GM06990 (cell line): Measurements from ENCODE around the gene CERS6.

Experiments
- DNase-seq: peaks from one replicate; pipeline ENCODE4 v3.0.0-alpha.2; 2011; ENCODE audit not compliant: insufficient read length; ENCODE audit errors: extremely low read depth
- H3K27me3 ChIP-seq: replicated peaks from 2 replicates; pipeline ENCODE4 v1.6.0; 2011; ENCODE audit warnings: low read length; ENCODE audit not compliant: control insufficient read depth, insufficient read depth
- H3K36me3 ChIP-seq: 2 replicates; pipeline ENCODE4 v1.5.1; 2011; ENCODE audit warnings: low read length; ENCODE audit not compliant: control insufficient read depth, insufficient read depth
- H3K4me3 ChIP-seq: replicated peaks from 2 replicates; pipeline ENCODE4 v1.5.1; 2011; ENCODE audit warnings: low read depth, mild to moderate bottlenecking, control low read depth, low read length
- CTCF ChIP-seq: IDR thresholded peaks from 2 replicates; pipeline ENCODE4 v1.5.1; 2011; ENCODE audit warnings: low read length, control low read depth, mild to moderate bottlenecking, inconsistent platforms; ENCODE audit not compliant: insufficient read depth, poor library complexity, severe bottlenecking

CERS6 gene

GRCh38 chr2:168460571-168460970 is 4.5 kb downstream of the CERS6 start:
- no peaks in the 10 kb centered on the region for H3K36me3 ChIP-seq
- DNase-seq, result no peak
- no peak for TF ChIP-seq CTCF
- H3K27me3 ChIP-seq, result no peaks in the 10 kb centered on the region
- H3K4me3 ChIP-seq, result no peak overlapping the region

- H3K4me3 ChIP-seq, result no peak overlapping the region
- H3K27me3 ChIP-seq, result no peaks in the 10 kb centered on the region
- no peak for TF ChIP-seq CTCF
- H3K36me3 ChIP-seq, result no peaks in the 10 kb centered on the region
- DNase-seq, result no peak
These were observed 5.3 kb downstream of the CERS6 start for GRCh38 chr2:168461178-168461941.

GRCh38 chr2:168461942-168462331 is 5.9 kb downstream of the CERS6 start:
- no peaks in the 10 kb centered on the region for H3K27me3 ChIP-seq
- no peak for TF ChIP-seq CTCF
- H3K36me3 ChIP-seq, result no peaks in the 10 kb centered on the region
- no peak overlapping the region for H3K4me3 ChIP-seq
- no peak for DNase-seq

GRCh38 chr2:168462543-168463045 is 6.5 kb downstream of the CERS6 start:
- no peaks in the 10 kb centered on the region for H3K36me3 ChIP-seq
- no peak for DNase-seq
- H3K27me3 ChIP-seq, result no peaks in the 10 kb centered on the region
- TF ChIP-seq CTCF, result no peak
- no peak overlapping the region for H3K4me3 ChIP-seq

GRCh38 chr2:168465594-168465993 is 9.5 kb downstream of the CERS6 start:
- Histone ChIP-seq H3K27me3 (no peaks in the 10 kb centered on the region), H3K36me3 (no peaks in the 10 kb centered on the region), H3K4me3 (no peak overlapping the region)
- no peak for DNase-seq
- TF ChIP-seq CTCF, result no peak
